ENCODE data around the gene JADE2.
"Not testable (repeated sequence)": the region's sequence is repeated elsewhere in the genome, so short reads cannot be mapped to it uniquely, and the experiment has no call there.

Gene JADE2

DNA sequence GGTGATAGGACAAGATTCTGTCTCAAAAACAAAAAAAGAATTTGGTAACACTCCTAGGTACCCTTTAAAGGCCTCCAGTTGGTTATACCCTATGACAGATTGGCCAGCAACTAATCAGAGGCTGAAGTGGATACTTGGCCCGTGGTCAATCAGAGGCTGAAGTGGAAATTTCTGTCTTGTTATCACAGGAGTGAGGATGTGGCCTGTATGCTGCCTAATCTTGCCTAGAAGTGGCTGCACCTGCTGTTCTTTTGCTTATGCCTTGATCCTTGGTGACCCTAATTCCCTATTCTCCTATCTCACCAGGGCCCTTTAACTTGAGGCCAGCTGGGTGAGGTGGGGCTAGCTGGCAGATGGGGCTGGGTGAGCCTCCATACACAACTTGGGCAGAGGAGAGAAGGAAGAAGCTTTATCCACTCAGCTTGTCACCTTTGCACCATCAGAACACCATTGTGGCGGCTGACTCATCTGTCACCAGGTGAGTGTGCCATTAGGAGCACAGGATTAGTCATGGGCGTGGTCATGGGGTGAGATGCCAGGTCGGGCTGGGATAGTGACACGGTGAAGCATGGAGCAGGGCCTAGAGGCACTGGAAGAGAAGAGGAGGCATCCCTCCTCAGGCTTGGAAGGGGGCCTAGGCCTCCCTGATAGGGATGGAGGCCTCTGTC is 65.7 kb downstream of the JADE2 start:
- no peak for DNase-seq (ENCODE audit: low read depth)

GRCh38 chr5:134592141-134592746 is 66.8 kb downstream of the JADE2 start:
- DNase-seq (ENCODE audit: low read depth), result no peak

- DNase-seq (ENCODE audit: low read depth), result no peak
These were observed 68.9 kb downstream of the JADE2 start for GRCh38 chr5:134594336-134594735.

GRCh38 chr5:134594797-134595457 is 69.5 kb downstream of the JADE2 start:
- DNase-seq (ENCODE audit: low read depth), result no peak

DNA sequence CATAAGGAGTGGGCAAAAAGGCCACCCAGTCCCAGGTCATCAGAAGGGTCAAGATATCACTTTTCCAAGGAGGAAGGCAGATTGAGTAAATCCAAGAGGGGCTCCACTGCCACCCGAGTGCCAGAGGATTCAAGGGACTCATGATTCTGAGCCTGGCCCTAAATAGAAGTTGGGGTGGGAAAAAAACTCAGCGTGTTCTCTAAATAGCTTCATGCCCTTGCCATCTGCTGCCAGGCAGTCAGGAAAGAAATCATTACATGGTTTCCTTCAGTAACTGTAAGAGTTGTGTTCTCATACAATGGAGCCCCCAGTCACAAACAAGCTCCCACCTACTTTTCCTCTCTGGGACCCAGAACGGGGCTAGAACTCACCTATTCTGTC is 70.0 kb downstream of the JADE2 start:
- DNase-seq (ENCODE audit: low read depth), result no peak

- not testable (repeated sequence) for DNase-seq (ENCODE audit: low read depth)
These were observed 74.3 kb downstream of the JADE2 start for GRCh38 chr5:134599820-134600219.

DNA sequence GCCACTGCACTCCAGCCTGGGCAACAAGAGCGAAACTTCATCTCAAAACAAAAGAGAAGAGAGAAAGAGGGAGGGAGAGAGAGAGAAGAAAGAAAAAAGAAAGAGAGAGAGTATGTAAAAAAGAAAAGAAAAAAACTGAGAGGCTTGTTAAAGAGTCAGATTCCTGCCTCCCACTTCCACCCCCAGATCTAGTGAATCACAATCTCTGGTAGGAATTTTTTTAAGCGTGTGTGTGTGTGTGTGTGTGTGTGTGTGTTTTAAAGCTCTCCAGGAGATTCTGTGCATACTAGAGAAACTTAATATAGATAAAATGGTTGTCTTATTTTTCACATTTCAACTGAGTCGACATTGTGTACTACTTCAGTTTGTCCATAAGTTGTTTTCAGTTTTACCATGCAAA is 75.1 kb downstream of the JADE2 start:
- DNase-seq (ENCODE audit: low read depth), result no peak

DNA sequence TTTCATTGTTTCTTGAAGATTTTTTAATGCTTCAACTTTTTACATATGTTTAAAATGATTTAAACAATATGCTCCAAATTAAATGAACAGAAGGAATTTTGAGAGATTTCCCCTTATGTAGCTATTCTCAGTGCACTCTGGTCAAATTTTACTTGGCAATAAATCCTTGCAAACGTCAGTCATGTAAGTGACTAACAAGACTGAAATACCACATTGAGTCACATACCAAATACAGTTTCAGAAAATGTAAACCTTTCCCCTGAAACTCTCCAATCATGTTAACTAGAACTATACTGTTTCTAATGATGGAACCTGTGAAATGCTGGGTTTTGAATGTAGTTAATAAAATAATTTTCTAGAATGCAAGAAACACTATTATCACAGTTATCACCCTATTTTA is 77.6 kb downstream of the JADE2 start:
- DNase-seq (ENCODE audit: low read depth), result no peak

DNA sequence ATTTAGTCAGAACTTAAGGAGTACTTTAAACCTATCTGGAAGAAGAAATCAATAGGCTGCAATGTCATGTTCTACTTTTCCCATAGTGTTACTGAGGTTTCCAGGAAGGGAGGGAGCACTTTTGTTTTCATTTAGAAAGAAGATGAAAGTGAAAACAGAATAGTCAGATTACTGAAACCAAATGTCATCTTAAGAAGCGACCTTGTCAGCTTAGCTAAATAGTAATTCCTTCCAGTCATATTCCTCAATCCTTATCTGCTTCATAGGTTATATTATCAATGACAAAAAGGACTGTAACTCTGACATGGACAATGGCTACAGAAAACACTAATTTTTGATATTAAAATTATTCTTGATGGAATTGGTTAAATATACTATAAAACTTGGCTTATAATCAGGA is 79.4 kb downstream of the JADE2 start:
- no peak for DNase-seq (ENCODE audit: low read depth)

DNA sequence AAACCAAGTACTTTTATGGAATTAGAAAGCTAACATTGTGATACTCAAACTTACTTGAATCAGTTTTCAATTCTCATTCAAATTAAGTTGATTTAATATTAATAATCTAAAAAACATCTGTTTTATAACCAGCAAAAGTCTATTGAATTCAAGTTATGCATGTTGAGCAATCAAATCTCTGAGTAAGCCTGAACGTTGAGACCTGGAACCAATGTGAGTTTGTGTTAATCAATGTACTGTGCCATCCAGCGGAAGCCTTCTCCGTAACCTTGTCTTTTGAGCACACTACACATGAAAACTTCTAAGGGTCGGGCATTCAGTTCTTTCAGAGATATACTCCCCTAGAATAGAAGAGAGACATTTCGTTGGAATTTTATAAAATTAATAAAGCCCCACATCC is 81.3 kb downstream of the JADE2 start:
- DNase-seq (ENCODE audit: low read depth), result no peak

GRCh38 chr5:134608555-134608954 is 83.1 kb downstream of the JADE2 start:
- DNase-seq (ENCODE audit: low read depth), result no peak

GRCh38 chr5:134609232-134609851 is 83.9 kb downstream of the JADE2 start:
- no peak for DNase-seq (ENCODE audit: low read depth)

DNA sequence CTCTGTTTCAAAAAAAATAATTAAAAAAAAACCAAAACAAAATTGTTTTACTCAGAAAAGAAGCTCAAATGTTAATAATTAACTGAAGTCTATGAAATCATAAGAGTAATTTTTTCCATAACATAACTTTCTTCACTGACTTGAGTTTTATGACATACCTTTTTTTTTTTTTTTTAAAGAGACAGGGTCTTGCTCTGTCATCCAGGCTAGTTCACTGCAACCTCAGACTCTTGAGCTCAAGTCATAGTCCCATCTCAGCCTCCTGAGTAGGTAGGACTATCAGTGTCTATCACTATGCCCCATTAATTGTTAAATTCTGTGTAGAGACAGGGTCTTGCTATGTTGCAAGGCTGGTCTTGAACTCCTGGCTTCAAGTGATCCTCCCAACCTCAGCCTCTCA is 85.3 kb downstream of the JADE2 start:
- DNase-seq (ENCODE audit: low read depth), result no peak

- DNase-seq (ENCODE audit: low read depth), result no peak
These were observed 86.0 kb downstream of the JADE2 start for GRCh38 chr5:134611515-134611914.

DNA sequence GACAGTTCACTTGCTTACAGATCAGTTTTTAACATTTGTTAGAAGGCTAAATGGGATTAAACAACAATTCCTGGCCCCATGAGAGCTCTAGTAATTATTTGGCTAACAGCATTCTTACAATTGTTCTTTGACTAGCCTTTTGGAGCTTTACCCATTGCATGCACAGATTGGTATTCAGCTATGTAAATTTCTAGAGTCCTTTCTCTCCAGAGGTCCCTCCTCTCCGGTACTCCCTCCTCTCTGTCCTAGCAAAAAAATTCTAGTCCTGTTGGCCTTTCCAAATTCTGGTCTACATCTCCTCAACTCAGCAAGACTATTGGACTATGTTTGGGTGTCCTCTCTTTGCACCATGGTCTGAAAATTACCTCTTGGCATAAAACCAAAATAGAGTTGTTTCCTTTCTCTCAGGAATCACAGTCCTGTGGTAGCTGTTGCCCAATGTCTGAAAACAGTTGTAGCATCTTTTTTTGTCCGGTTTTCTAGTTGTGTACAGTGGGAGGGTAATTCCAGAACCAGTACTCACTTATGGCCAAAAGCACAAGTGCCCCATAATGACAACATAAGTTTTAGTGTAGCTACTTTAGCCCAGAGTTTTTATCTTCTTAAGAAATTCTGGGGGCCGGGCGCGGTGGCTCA is 89.1 kb downstream of the JADE2 start:
- no peak for DNase-seq (ENCODE audit: low read depth)

GRCh38 chr5:134620634-134621033 is 95.2 kb downstream of the JADE2 start:
- DNase-seq (ENCODE audit: low read depth), result no peak

DNA sequence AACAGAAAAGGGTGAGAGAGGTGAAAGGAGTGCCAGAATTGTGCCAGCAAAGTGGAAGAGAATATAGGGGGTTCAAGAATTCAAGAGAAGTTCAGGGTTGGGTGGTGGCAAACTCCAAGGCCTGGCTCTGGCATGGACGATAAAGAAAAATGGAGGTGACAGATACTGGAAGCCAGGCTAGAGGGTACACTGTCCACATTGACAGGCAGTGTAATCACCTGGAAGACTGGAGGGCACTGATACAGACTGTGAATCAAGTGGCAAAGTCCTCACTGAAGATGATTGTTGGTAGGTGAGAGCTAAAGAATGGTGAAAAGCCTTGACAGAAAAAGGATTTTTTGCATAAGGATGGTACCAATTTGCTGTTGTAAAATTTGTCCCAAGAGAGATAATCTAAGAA is 100.1 kb downstream of the JADE2 start:
- DNase-seq (ENCODE audit: low read depth), result no peak

DNA sequence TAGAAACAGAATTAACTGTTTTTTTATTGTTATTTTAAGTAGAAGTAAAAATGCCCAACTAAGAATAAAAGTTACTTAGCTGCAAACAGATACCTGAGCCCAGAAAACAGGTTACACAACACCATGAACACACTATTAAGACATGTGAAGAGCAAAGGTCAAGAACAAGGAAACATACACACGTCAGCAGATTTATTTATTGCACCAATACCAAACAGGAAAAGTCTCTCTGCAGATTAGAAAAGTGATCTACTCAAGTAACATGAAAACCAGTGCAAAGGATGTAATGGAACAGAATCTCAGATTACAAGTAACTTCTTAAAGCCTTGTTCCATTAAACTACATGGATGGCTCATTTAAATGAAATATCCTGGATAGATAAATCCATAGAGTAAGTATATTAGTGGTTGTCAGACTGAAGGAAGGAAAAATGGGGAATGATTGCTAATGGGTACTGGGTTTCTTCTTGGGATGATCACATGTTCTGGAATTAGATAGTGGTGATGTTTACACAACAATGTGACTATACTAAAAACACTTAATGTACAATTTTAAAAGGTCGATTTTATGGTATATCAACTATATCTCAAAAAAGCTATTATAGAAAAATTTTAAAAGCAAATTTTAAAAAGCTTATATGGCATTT is 101.0 kb downstream of the JADE2 start:
- DNase-seq (ENCODE audit: low read depth), result no peak

Measured in HS-27A (cell line).